CD4-positive, alpha-beta T cell treated with Interleukin-2 at 100 ng/mL for 4 hours (primary cell): ENCODE data around the gene INTS11.

Source experiments
- DNase-seq: peaks from one replicate; pipeline ENCODE4 v3.0.0-alpha.2; 2020; ENCODE audit warnings: low spot score

The INTS11 gene

GRCh38 chr1:1262758-1263157 lies 61.7 kb downstream of the INTS11 start:
- no peak for DNase-seq

- DNase-seq, result no peak
These were observed 62.4 kb downstream of the INTS11 start for GRCh38 chr1:1262071-1262470.
